Measurements from ENCODE around the gene SH3BP5L.
"Not testable (repeated sequence)": the region's sequence is repeated elsewhere in the genome, so short reads cannot be mapped to it uniquely, and the experiment has no call there.

SH3BP5L gene

DNA sequence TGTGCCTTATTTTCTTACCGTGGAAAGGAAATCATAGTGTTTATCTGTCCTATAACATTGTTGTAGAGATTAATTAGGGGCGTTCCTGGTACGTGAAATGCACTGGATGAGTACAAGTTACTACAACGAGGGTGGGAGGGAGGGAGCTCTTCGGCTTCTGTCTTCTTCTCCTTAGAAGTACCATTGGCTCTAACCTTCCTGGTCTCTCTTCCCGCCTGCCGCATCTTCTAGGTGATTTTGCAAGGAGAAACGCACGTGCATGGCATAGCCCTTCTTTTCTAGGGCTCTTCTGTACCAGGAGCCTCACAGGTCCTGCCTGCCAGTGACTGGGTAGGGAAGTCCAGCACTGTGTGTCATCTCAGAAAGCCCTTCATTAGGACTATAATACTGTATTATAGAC, 16.8 kb downstream of the SH3BP5L start:
- no peak for DNase-seq

DNA sequence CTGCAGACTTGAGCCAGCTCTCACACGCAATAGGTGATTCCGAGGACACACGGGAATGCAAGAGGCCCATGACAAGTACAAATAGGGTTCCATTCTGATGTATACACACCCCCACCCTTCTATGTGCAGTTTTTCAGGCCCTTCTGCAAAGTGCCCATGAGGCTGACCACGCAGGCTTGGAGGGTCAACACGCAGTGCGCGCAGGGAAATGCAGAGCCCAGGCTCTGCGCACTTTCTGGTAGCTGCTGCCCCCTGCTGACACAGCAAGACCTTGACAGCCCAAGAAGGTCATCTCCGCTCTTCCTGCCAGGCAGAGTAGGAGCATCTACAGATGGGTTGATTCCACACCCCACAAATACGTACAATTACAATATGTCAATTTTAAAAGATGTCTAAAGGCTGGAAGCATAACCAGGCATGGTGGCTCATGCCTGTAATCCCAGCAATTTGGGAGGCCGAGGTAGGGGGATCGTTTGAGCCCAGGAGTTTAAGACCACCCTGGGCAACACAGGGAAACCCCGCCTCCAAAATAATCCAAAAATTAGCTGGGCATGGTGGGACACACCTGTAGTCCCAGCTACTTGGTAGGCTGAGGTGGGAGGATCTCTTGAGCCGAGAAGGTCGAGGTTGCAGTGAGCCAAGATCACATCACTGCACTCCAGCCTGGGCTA, 18.5 kb downstream of the SH3BP5L start:
- DNase-seq: peak; percentile 44

DNA sequence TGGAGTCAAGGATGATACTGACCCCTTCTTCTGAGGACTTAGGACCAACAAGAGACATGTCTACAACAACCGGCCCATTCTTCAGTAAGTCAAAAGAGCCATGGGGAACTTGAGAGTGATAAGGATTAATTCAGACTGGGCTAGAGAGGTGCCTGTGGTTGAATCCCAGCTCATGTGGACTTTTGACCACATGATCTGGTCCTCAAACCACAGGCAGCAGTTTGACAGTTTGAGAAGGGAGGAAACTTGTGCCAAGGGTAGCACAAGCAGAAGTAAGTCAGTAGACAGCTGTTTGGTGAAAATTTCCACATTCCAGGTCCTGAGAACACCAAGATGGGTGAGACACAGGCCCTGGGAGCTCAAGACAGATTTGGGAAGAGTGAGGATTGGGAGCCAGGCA, 19.8 kb downstream of the SH3BP5L start:
- no peak for DNase-seq

DNA sequence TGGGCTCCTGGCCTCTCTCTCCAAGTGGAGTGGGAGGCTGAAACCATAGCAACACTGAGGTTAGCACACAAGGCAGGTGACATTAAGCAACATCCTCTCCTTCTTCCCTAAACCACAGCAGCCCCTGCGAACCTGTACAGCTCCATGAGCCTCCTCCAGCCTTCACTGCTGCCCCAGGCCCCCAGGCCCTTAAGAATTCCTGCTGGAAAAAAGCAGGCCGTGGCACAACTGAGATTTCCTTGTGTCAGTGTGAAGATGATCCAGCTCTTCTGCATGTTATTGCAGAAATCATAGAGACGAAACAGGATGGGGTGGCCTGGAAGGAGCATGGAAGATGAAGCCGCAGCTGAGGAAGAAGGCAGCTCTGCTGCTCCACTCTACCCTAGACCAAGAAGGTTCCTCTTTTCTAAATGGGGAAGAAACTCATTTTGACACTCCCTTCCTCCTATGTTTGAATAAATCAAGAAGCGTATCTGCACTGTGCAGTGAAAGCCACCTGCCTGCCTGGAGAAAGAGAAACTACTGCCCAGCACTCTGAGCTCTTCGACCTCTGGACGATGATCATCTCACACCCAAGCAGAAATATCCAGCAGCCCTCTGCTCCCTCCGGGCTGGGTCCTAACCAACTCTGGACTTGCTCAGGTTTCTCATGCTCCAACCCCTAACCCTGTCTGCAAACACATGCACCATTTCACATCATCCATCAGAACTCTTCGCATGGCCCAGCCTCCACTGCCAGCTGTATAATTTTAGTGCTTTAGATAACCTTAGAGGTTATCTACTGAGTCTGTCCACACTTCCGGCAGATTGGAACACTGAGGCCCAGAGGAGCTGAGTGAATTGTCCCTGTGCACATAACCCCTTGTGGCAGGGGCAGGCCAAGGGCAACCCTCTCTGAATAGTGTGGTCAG, 20.7 kb downstream of the SH3BP5L start:
- no peak for DNase-seq

GRCh38 chr1:248803501-248803900, 22.2 kb downstream of the SH3BP5L start:
- DNase-seq: not testable (repeated sequence)

DNA sequence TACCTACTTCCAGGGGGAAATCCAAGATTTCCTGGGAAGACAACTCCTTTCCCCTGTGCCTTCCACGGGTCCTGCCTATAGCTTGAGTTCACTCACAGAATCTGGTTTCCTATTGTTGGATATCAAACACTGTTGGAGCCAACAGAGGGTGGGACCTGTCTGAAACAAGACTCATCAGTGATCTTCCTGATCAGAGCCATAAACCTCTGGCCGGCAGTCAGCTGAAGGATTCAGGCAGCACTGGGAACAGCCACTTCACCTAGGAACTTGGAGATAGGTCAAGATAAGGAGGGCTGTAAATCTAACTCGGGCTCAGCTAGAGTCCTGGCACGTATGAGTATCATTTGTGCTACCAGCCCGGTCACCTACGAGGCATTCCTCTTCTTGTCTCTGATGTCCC, 23.3 kb downstream of the SH3BP5L start:
- no peak for DNase-seq

DNA sequence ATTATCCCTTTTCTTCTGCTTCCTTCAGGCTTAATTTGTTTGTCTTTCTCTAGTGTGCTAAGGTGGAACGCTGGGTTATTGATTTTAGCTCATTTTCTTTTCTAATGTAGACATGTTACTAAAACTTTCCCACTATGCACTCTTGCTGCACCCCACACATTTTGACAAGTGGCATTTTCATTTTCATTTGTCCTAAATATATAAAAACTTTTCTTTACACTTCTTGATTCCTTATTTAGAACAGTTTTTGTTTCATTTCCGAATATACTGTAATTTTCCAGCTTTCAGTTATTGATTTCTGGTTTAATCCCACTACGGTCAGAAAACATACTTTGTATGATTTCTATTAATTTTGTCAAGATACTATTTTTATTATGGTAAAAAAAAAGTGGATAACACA, 25.3 kb downstream of the SH3BP5L start:
- no peak for DNase-seq

DNA sequence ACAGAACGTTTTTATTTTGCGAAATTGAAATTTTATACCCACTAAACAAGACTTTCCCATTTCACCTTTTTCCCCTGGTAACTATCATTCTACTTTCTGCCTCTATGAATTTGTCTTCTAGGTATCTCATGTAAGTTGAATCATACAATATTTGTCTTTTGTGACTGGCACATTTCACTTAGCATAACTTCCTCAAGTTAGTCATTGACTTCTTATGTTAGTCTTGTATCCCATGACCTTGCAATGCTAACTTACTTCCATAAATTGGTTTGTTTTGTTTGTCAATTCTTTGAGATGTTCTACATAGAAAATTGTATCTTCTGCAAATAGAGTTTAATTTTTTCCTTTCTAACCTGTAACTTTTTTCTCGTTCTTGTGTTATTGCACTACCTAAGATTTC, 26.9 kb downstream of the SH3BP5L start:
- no peak for DNase-seq

GRCh38 chr1:248794663-248795062, 31.1 kb downstream of the SH3BP5L start:
- not testable (repeated sequence) for DNase-seq

DNA sequence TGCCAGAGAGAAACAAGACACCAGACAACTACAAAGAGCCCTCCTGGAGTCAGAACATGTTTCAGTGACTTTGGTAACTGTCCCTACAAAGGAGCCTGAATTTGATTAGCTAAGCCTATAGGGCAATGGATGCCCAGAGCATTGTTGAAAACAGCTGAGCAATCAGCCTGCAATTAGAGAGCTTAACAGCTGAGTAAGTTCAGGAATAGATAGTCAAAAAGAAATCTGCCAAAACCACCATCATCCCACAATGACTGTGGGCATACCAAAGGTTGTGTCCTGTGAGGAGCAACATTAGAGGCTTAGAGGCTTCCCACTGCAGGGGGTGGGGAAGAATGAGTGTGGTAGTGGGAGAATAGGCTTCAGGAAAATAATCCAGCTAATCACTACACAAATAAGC, 32.1 kb downstream of the SH3BP5L start:
- DNase-seq: no peak

GRCh38 chr1:248792342-248792741, 33.4 kb downstream of the SH3BP5L start:
- no peak for DNase-seq

- DNase-seq: no peak
Measured at GRCh38 chr1:248791010-248791409, 34.7 kb downstream of the SH3BP5L start.

DNA sequence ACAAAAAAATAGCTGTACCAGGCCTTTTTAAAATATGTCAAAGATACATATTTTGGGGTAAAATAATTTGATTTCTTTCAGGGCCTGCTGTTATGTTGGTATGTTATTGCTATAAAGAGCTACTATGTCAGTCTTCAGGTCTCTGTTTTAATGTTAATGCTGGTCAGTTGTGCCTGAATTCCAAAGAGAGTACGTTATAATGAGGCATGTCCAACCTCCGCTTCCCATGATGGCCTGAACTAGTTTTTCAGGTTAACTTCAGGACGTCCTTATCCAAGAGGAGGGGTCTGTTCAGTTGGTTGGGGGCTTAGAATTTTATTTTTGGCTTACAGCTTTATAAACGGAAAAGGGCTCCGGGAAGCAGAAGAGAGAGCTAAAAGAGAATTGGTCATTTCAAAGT, 35.3 kb downstream of the SH3BP5L start:
- DNase-seq: no peak

DNA sequence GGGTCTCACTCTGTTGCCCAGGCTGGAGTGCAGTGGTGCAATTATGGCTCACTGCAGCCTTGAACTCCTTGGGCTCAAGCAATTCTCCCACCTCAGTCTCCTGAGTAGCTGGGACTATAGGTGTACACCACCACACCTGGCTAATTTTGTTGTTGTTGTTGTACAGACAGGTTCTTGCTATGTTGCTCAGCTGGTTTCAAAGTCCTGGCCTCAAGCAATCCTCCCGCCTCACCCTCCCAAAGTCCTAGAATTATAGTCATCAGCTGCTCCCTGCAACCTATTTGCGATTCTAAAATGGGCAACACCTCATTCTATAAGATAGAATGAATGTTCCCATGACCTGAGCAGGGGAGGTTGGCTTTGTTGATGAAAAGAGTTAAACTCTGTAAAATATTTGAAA, 36.4 kb downstream of the SH3BP5L start:
- not testable (repeated sequence) for DNase-seq

DNA sequence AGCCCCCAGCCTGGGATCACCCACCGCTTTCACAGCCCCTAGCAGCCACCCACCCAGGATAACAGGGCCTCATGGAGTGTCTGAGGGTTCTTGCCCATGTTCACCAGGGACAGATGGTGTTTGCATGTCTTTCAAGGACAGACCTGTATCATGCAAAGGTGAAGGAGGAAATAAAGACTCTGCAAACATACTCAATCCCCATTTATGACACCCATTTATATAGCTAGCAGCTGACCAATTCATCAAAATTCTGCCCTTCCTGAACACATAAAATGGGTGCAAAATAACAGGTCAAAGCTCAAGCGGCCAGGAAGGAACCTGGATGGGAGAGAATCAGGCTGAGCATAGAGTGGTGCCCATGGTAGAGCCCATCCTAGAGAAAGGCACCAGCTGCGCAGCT, 37.4 kb downstream of the SH3BP5L start:
- no peak for DNase-seq

DNA sequence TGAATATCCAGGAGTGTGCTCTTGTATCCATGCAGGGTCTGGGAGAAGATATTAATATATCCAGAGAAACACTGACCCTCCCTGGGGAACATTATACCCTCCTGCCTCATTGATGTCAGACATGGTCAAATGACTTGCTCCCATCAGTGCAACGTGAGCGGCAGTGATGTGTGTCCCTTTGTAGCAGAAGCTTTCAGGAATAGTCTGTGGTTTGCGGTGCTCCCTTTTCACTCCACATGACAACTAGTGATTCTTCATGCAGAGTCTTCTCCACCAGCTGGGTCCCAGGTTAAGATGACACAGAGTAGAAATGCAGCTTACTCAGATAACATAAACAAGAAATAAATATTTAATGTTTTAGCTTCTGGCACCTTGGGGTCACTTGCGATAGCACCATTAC, 38.3 kb downstream of the SH3BP5L start:
- DNase-seq: no peak

GRCh38 chr1:248786156-248786555, 39.6 kb downstream of the SH3BP5L start:
- DNase-seq: no peak

- DNase-seq: no peak
Measured at GRCh38 chr1:248783367-248783766, 42.3 kb downstream of the SH3BP5L start.

- no peak for DNase-seq
Measured at GRCh38 chr1:248782416-248783141, 43.1 kb downstream of the SH3BP5L start.

- no peak for DNase-seq
Measured at GRCh38 chr1:248779350-248779749, 46.4 kb downstream of the SH3BP5L start.

GRCh38 chr1:248778906-248779305, 46.8 kb downstream of the SH3BP5L start:
- DNase-seq: no peak

GRCh38 chr1:248776991-248777390, 48.7 kb downstream of the SH3BP5L start:
- DNase-seq: no peak

DNA sequence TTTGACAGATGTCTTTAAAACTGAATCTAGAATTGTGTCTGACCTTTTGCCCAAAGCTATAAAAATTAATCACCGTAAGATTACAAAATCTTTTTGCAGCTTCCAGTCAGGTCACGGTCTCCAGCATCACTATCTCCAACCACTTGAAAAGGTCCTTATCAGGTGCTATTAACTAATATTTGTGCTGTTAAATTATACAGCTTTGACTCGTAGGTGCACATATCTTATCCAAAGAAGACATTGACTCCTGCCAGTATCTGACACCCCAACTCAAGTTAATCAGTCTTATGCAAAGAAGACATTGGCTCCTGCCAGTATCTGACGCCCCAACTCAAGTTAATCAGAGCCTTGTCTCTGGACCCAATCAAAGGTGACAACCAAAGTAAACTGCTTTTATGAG, 50.3 kb downstream of the SH3BP5L start:
- DNase-seq: no peak

All from NCI-H1694 treated with DMSO at 0.1 percent for 48 hours (cell line).